ENCODE results near the gene SCUBE1. TPM values are rescaled to one million over a fixed set of nuclear protein-coding genes. Genes with fewer than 3 reads are reported as not detected.

Gene SCUBE1
- total and polyA plus RNA-seq, 4 donors: 1.6 to 7.9 (median 5.0) TPM

DNA sequence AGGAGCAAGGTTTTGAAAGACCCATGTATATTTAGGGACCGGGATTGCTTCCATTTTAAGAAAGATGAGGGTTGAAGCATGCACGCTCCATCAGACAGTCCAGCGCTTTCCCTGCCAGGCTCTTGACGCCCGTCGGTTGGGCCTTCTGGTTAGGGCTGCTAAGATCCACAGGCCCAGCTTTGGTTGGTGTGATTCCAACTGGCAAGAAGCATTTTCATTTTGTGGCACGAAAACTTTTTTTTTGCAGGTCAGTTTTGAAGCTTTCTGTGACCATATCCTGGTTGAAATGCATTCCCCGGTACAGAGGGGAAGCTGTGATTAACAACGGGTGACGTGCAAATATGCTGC is 34.4 kb upstream of the SCUBE1 start:
- DNase-seq: peak in 2 of 3 donors; percentile 25 to 74
- H3K9ac ChIP-seq (ENCODE audit: insufficient read depth in 1 of 2, low read length in 2 of 2): no peak overlapping the region

DNA sequence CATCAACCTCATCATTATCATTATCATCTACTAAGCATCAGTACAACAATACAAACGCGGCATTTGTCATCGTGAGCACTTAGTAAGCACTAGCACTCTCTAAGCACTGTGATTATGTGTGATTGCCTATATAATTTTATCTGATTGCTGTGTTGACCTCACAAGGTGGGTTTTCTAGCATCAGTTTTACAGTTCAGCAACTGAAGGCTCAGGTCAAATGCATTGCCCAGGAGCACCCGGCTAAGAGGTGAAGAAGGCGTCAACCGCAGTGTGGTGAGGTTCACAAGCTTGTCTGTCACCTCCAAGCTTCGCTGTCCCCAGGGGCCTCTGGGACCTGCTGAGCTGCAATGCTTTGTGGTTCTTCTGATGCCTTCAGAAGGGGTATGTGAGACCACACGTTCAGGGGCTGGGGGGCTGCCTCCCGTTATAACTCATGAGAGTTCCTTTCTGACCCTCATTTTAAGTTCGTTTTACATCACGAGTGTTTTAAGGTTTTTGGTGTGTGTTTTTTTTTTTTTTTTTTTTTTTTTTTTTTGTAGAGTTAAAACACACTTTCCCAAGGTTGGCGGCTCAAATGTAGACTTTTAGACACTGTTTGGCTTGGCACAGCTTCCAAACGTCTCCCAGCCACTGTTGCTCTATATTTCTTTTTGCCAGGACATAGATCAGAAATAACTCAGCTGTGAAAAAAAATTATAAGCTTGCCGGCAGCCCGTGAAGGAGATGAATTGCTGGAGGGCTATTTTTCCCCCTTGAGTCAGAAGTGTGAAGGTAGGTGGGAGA is 33.8 kb upstream of the SCUBE1 start:
- H3K9ac ChIP-seq (ENCODE audit: insufficient read depth in 1 of 2, low read length in 2 of 2): no peak overlapping the region
- H3K4me1 ChIP-seq (ENCODE audit: control insufficient read depth in 5 of 5, insufficient read depth in 5 of 5, low read length in 5 of 5): peaks cover 0 to 21% (median 5%) of the 10 kb centered on the region in 5 donors
- ATAC-seq (ENCODE audit: insufficient read depth, low FRiP score) (no peak), DNase-seq (peak in 2 of 3 donors; percentile 19 to 41)
- WGBS, 2 donors: 59 to 68% methylated on average over 15 of the region's 15 CpGs
- peaks cover 0 to 4% (median 2%) of the 10 kb centered on the region in 4 donors for H3K9me3 ChIP-seq (ENCODE audit: control insufficient read depth in 4 of 4, insufficient read depth in 3 of 4, low read length in 3 of 4)
- no peak overlapping the region for H3K4me3 ChIP-seq
- peaks cover 0 to 5% (median 3%) of the 10 kb centered on the region in 3 donors for H3K27me3 ChIP-seq (ENCODE audit: control insufficient read depth in 3 of 3, insufficient read depth in 3 of 3, low read length in 2 of 3)
- H3K36me3 ChIP-seq (ENCODE audit: control insufficient read depth in 4 of 4, insufficient read depth in 4 of 4, low read length in 4 of 4): no peaks in the 10 kb centered on the region
- TF ChIP-seq, protein P1, sequence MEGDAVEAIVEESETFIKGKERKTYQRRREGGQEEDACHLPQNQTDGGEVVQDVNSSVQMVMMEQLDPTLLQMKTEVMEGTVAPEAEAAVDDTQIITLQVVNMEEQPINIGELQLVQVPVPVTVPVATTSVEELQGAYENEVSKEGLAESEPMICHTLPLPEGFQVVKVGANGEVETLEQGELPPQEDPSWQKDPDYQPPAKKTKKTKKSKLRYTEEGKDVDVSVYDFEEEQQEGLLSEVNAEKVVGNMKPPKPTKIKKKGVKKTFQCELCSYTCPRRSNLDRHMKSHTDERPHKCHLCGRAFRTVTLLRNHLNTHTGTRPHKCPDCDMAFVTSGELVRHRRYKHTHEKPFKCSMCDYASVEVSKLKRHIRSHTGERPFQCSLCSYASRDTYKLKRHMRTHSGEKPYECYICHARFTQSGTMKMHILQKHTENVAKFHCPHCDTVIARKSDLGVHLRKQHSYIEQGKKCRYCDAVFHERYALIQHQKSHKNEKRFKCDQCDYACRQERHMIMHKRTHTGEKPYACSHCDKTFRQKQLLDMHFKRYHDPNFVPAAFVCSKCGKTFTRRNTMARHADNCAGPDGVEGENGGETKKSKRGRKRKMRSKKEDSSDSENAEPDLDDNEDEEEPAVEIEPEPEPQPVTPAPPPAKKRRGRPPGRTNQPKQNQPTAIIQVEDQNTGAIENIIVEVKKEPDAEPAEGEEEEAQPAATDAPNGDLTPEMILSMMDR (IDR thresholded peaks at IDR 0.05; ENCODE audit: control extremely low read depth, extremely low read depth): no peak
- no peak overlapping the region for H3K27ac ChIP-seq (ENCODE audit: low read depth in 1 of 2, low read length in 1 of 2)

More for the DNA sequence above, 34.4 kb upstream of the SCUBE1 start:
- WGBS, 2 donors: 43 to 47% methylated on average over 10 of the region's 10 CpGs
- Histone ChIP-seq H3K36me3 (ENCODE audit: control insufficient read depth in 4 of 4, insufficient read depth in 4 of 4, low read length in 4 of 4) (no peaks in the 10 kb centered on the region), H3K9me3 (ENCODE audit: control insufficient read depth in 4 of 4, insufficient read depth in 3 of 4, low read length in 3 of 4) (peaks cover 0 to 4% (median 2%) of the 10 kb centered on the region in 4 donors), H3K4me3 (no peak overlapping the region), H3K27me3 (ENCODE audit: control insufficient read depth in 3 of 3, insufficient read depth in 3 of 3, low read length in 2 of 3) (peaks cover 0 to 5% (median 3%) of the 10 kb centered on the region in 3 donors), H3K27ac (ENCODE audit: low read depth in 1 of 2, low read length in 1 of 2) (no peak overlapping the region), H3K4me1 (ENCODE audit: control insufficient read depth in 5 of 5, insufficient read depth in 5 of 5, low read length in 5 of 5) (peaks cover 0 to 21% (median 5%) of the 10 kb centered on the region in 5 donors)
- TF ChIP-seq, protein P1 (IDR thresholded peaks at IDR 0.05; ENCODE audit: control extremely low read depth, extremely low read depth): no peak
- no peak for ATAC-seq (ENCODE audit: insufficient read depth, low FRiP score)

DNA sequence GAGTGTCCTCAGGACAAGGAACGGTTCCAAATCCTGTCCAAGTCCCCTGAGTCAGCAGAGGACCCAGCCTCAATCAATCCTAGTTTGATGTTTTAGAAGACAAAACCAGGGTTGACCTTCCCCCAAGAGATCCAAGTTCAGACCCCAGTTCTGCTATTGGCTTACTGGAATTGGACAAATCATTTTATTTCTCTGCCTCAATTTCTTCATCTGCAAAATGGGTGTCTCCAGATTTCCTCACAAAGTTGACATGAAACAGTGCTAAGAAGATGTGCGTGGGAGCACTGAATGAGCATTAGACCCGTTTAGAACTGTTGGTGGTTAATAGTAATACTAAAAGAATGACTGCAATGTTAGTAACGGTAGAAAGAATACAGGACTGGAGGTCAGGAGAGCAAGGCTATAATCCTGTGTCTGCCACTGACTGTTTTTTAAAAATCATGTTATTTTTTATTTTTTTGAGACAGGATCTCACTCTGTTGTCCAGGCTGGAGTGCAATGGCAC is 32.8 kb upstream of the SCUBE1 start:
- Histone ChIP-seq H3K9ac (ENCODE audit: insufficient read depth in 1 of 2, low read length in 2 of 2) (no peak overlapping the region), H3K27ac (ENCODE audit: low read depth in 1 of 2, low read length in 1 of 2) (no peak overlapping the region), H3K9me3 (ENCODE audit: control insufficient read depth in 4 of 4, insufficient read depth in 3 of 4, low read length in 3 of 4) (peaks cover 0 to 4% (median 2%) of the 10 kb centered on the region in 4 donors), H3K36me3 (ENCODE audit: control insufficient read depth in 4 of 4, insufficient read depth in 4 of 4, low read length in 4 of 4) (no peaks in the 10 kb centered on the region), H3K4me3 (no peak overlapping the region), H3K4me1 (ENCODE audit: control insufficient read depth in 5 of 5, insufficient read depth in 5 of 5, low read length in 5 of 5) (peaks cover 0 to 21% (median 5%) of the 10 kb centered on the region in 5 donors), H3K27me3 (ENCODE audit: control insufficient read depth in 3 of 3, insufficient read depth in 3 of 3, low read length in 2 of 3) (peaks cover 0 to 9% (median 3%) of the 10 kb centered on the region in 3 donors)
- ATAC-seq (ENCODE audit: insufficient read depth, low FRiP score) (no peak), DNase-seq (no peak)
- TF ChIP-seq, protein P1 (IDR thresholded peaks at IDR 0.05; ENCODE audit: control extremely low read depth, extremely low read depth): no peak
- WGBS, 2 donors: 83 to 90% methylated on average over 4 of the region's 4 CpGs
